HG03025 (cell line): ENCODE results near the gene PRR33.
"Not testable (repeated sequence)": the region's sequence is repeated elsewhere in the genome, so short reads cannot be mapped to it uniquely, and the experiment has no call there.

Experiments used
- ATAC-seq: cut with Tn5 transposase; IDR thresholded peaks from one replicate; pipeline ENCODE4 v1.9.1; 2021; ENCODE audit warnings: mild to moderate bottlenecking, moderate library complexity; ENCODE audit not compliant: unreplicated experiment, low FRiP score

Gene PRR33

GRCh38 chr11:1891831-1892115 is at the start of gene PRR33:
Gene PRR33, minus strand, starts transcription at chr11:1891895. Its CDS starts 1,311 bp downstream, at chr11:1890584.
- ATAC-seq, result no peak

- ATAC-seq, result not testable (repeated sequence)
These were observed 48.1 kb upstream of the PRR33 start for GRCh38 chr11:1939788-1940187.

- no peak for ATAC-seq
These were observed 47.4 kb upstream of the PRR33 start for GRCh38 chr11:1939006-1939625.

GRCh38 chr11:1938343-1939005 is 46.8 kb upstream of the PRR33 start:
- no peak for ATAC-seq

- ATAC-seq, result no peak
These were observed 46.1 kb upstream of the PRR33 start for GRCh38 chr11:1937616-1938342.

- ATAC-seq, result no peak
These were observed 45.3 kb upstream of the PRR33 start for GRCh38 chr11:1936781-1937615.

- no peak for ATAC-seq
These were observed 44.5 kb upstream of the PRR33 start for GRCh38 chr11:1936072-1936780.

- no peak for ATAC-seq
These were observed 43.7 kb upstream of the PRR33 start for GRCh38 chr11:1935156-1936071.

GRCh38 chr11:1934335-1935155 is 42.9 kb upstream of the PRR33 start:
- ATAC-seq, result no peak

GRCh38 chr11:1933416-1934334 is 42.0 kb upstream of the PRR33 start:
- ATAC-seq, result no peak

GRCh38 chr11:1932681-1933080 is 41.0 kb upstream of the PRR33 start:
- no peak for ATAC-seq

- ATAC-seq, result no peak
These were observed 40.4 kb upstream of the PRR33 start for GRCh38 chr11:1932105-1932480.

GRCh38 chr11:1931341-1932104 is 39.8 kb upstream of the PRR33 start:
- no peak for ATAC-seq

- no peak for ATAC-seq
These were observed 38.8 kb upstream of the PRR33 start for GRCh38 chr11:1930462-1930830.

- ATAC-seq, result no peak
These were observed 38.1 kb upstream of the PRR33 start for GRCh38 chr11:1929621-1930461.
